VCaP (cell line): ENCODE data around the gene MT1X.

Source experiments
- H3K27ac ChIP-seq: fragments of 450-650 bp; 2 replicates; pipeline ENCODE4 v1.5.1; 2017
- TF ChIP-seq, protein P1 (sequence below): fragments of 450-650 bp; conservative IDR thresholded peaks from 2 replicates; pipeline ENCODE4 v1.5.1; 2017; ENCODE audit warnings: mild to moderate bottlenecking, moderate library complexity

The MT1X gene

DNA sequence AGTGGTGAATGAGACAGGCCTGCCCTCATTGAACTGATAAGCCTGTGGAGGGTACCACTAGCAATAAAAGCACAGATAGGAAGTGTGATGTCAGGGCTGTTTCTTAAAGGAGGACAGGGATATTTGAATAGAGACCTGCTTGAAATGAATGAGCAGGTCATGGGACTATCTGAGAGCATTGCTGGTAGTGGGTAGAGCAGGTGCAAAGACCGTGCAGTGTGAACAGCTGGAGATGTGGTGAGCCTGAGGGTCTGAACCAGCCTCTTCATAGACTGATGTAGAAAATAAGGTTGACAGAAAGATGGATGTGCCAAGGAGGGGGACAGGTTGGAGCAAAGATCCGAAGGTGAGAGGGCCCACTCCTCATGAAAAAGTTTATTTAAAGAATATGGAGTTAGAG, 50.1 kb downstream of the MT1X start:
- TF ChIP-seq, protein P1, sequence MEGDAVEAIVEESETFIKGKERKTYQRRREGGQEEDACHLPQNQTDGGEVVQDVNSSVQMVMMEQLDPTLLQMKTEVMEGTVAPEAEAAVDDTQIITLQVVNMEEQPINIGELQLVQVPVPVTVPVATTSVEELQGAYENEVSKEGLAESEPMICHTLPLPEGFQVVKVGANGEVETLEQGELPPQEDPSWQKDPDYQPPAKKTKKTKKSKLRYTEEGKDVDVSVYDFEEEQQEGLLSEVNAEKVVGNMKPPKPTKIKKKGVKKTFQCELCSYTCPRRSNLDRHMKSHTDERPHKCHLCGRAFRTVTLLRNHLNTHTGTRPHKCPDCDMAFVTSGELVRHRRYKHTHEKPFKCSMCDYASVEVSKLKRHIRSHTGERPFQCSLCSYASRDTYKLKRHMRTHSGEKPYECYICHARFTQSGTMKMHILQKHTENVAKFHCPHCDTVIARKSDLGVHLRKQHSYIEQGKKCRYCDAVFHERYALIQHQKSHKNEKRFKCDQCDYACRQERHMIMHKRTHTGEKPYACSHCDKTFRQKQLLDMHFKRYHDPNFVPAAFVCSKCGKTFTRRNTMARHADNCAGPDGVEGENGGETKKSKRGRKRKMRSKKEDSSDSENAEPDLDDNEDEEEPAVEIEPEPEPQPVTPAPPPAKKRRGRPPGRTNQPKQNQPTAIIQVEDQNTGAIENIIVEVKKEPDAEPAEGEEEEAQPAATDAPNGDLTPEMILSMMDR: no peak
- H3K27ac ChIP-seq: no peak overlapping the region

GRCh38 chr16:56732832-56733231, 50.6 kb downstream of the MT1X start:
- no peak overlapping the region for H3K27ac ChIP-seq
- TF ChIP-seq, protein P1: no peak
